SK-N-SH (cell line): ENCODE results near the gene WT1. TPM values are rescaled to one million over a fixed set of nuclear protein-coding genes. Genes with fewer than 3 reads are reported as not detected.
A peak's percentile ranks its signal among the peaks of the same experiment; 100 is the strongest.

Source experiments
- CTCF ChIA-PET: fragments of 300-600, 350-600 bp; formaldehyde crosslinking; extraction: SDS; loops from one replicate; lab custom pipeline; 2021; lab: Yijun Ruan, JAX
- POLR2A ChIA-PET: fragments of 350-600 bp; sonication (Branson Sonifier 250); formaldehyde crosslinking; extraction: SDS; loops from one replicate; lab custom pipeline; 2020; ENCODE audit warnings: antibody characterized with exemption, inconsistent platforms; lab: Yijun Ruan, JAX
- DNase-seq: peaks from one replicate; pipeline ENCODE4 v3.0.0; 2012
- H2AFZ ChIP-seq: fragments of 200-600 bp; sonication (generic); 2 replicates; pipeline ENCODE4 v1.8.1; 2016; ENCODE audit warnings: antibody characterized with exemption, mild to moderate bottlenecking, low read depth
- H3F3A ChIP-seq: fragments of 200-600 bp; sonication (generic); replicated peaks from 2 replicates; pipeline ENCODE3; 2016; ENCODE audit warnings: antibody characterized with exemption, mild to moderate bottlenecking; ENCODE audit not compliant: insufficient read depth
- H3K27ac ChIP-seq, 2 experiments: fragments of 200-500 bp in 1 of 2; fragments of 200-600 bp in 1 of 2; sonication (Bioruptor generic) in 1 of 2; sonication (generic), shearing (Covaris generic) in 1 of 2; 2 replicates each; pipeline versions ENCODE4 v1.5.1 to v1.6.1; 2014 to 2016; ENCODE audit warnings: low read depth in 2 of 2, inconsistent platforms in 1 of 2, low read length in 1 of 2, mild to moderate bottlenecking in 1 of 2, mixed read lengths in 1 of 2
- H3K27me3 ChIP-seq: fragments of 200-600 bp; sonication (generic), shearing (Covaris generic); 2 replicates; pipeline ENCODE4 v1.6.1; 2016; ENCODE audit warnings: mixed run types; ENCODE audit not compliant: insufficient read depth
- H3K36me3 ChIP-seq, 2 experiments: fragments of 200-500 bp in 1 of 2; fragments of 200-600 bp in 1 of 2; sonication (Bioruptor generic) in 1 of 2; sonication (generic) in 1 of 2; replicated peaks in 1 of 2; 2 replicates each; pipeline versions ENCODE3 to v1.5.1; 2014 to 2016; ENCODE audit warnings: low read length in 1 of 2, mild to moderate bottlenecking in 1 of 2; ENCODE audit not compliant: insufficient read depth in 2 of 2, control insufficient read depth in 1 of 2
- H3K4me1 ChIP-seq, 2 experiments: fragments of 200-500 bp in 1 of 2; fragments of 200-600 bp in 1 of 2; sonication (Bioruptor generic) in 1 of 2; sonication (generic), shearing (Covaris generic) in 1 of 2; 2 replicates each; pipeline versions ENCODE4 v1.5.1 to v1.6.1; 2014 to 2016; ENCODE audit warnings: low read depth in 1 of 2, low read length in 1 of 2, mixed run types in 1 of 2; ENCODE audit not compliant: insufficient read depth in 2 of 2, control insufficient read depth in 1 of 2
- H3K4me2 ChIP-seq: fragments of 200-600 bp; sonication (generic), shearing (Covaris generic); 2 replicates; pipeline ENCODE4 v1.6.1; 2017; ENCODE audit warnings: mixed run types
- H3K4me3 ChIP-seq, 2 experiments: fragments of 200-500 bp in 1 of 2; fragments of 200-600 bp in 1 of 2; sonication (Bioruptor generic) in 1 of 2; sonication (generic), shearing (Covaris generic) in 1 of 2; 2 replicates each; pipeline versions ENCODE4 v1.5.1 to v1.8.1; 2014 to 2016; ENCODE audit warnings: low read depth in 2 of 2, inconsistent platforms in 1 of 2, low read length in 1 of 2, mild to moderate bottlenecking in 1 of 2, mixed read lengths in 1 of 2, moderate library complexity in 1 of 2
- H3K79me2 ChIP-seq: fragments of 200-600 bp; sonication (generic); 2 replicates; pipeline ENCODE4 v1.8.1; 2017; ENCODE audit warnings: mild to moderate bottlenecking; ENCODE audit not compliant: insufficient read depth
- H3K9ac ChIP-seq: fragments of 200-600 bp; sonication (generic); 2 replicates; pipeline ENCODE4 v1.6.1; 2017; ENCODE audit warnings: mixed run types
- H3K9me2 ChIP-seq: fragments of 200-600 bp; sonication (generic); 2 replicates; pipeline ENCODE4 v1.6.1; 2017; ENCODE audit warnings: mixed run types
- H3K9me3 ChIP-seq: fragments of 200-600 bp; sonication (generic); 2 replicates; pipeline ENCODE4 v1.6.1; 2017; ENCODE audit warnings: mixed run types, mild to moderate bottlenecking, moderate library complexity
- H4K20me1 ChIP-seq: fragments of 200-600 bp; sonication (generic); 2 replicates; pipeline ENCODE4 v1.6.1; 2017; ENCODE audit warnings: mild to moderate bottlenecking, mixed run types; ENCODE audit not compliant: insufficient read depth
- CTCF ChIP-seq: fragments of 200-600 bp; sonication (generic); IDR thresholded peaks from 2 replicates; pipeline ENCODE4 v1.6.1; 2017; ENCODE audit warnings: antibody characterized with exemption, mild to moderate bottlenecking, moderate library complexity
- EZH2phosphoT487 ChIP-seq: fragments of 200-600 bp; sonication (generic); IDR thresholded peaks from 2 replicates; pipeline ENCODE4 v1.6.1; 2017; ENCODE audit warnings: low read depth, mixed run types, mild to moderate bottlenecking, antibody characterized with exemption, moderate library complexity, borderline replicate concordance
- FOXJ3 ChIP-seq: sonication (generic); formaldehyde crosslinking; IDR thresholded peaks from 2 replicates; pipeline ENCODE4 v1.5.1; 2020; ENCODE audit warnings: mild to moderate bottlenecking, missing genetic modification reagents
- IRF3 ChIP-seq: fragments of 150-350 bp; IDR thresholded peaks from 2 replicates; pipeline ENCODE4 v1.6.1; 2016; ENCODE audit warnings: mild to moderate bottlenecking, low read depth, low read length
- SIN3A ChIP-seq: IDR thresholded peaks from 2 replicates; pipeline ENCODE4 v1.6.1; 2012; ENCODE audit warnings: low read depth, mild to moderate bottlenecking, low read length, moderate library complexity, borderline replicate concordance
- TCF12 ChIP-seq: IDR thresholded peaks from 2 replicates; pipeline ENCODE4 v1.4.0; 2012
- WGBS: methylation state at CpG from one replicate; pipeline ENCODE4 v1.1.6; 2017; ENCODE audit warnings: low lambda C conversion rate; 5-methylcytosine and 5-hydroxymethylcytosine counted together
- polyA plus RNA-seq, 3 experiments: library from polyadenylated mRNA; depleted of rRNA; stranded (reverse); fragments of >200 nt; gene quantifications; 2 replicates each; pipeline ENCODE4 v1.2.3, GENCODE V29; 2012

WT1 gene
- polyA plus RNA-seq, 1 of the 3 experiments (the other 2 are of a cell fraction) = 0.49 TPM

- no peak overlapping the region for H3K27ac ChIP-seq
- no peak for TF ChIP-seq IRF3
- TF ChIP-seq, all 33 proteins: peak for 0
- no peaks in the 10 kb centered on the region for H3K79me2 ChIP-seq
- peak; percentile 17 for DNase-seq
- H3K27me3 ChIP-seq = peaks cover 95% of the 10 kb centered on the region
- ChIA-PET CTCF (no interaction called here), POLR2A (no interaction called here)
- H3K9me2 ChIP-seq = no peaks in the 10 kb centered on the region
- peaks cover 8% of the 10 kb centered on the region; the same call in 1 of the 2 replicates for H4K20me1 ChIP-seq
- no peak overlapping the region for H3K4me3 ChIP-seq
- WGBS = 37% methylated on average over 39 of the region's 42 CpGs
- H3K9me3 ChIP-seq = no peaks in the 10 kb centered on the region
- peaks cover 0 to 9% of the 10 kb centered on the region in 2 experiments; a peak in 1 of 4 replicates for H3K4me1 ChIP-seq
- no peaks in the 10 kb centered on the region for H3K36me3 ChIP-seq
- H3K4me2 ChIP-seq = no peak overlapping the region
- H3F3A ChIP-seq = no peaks in the 10 kb centered on the region
- H2AFZ ChIP-seq = no peak overlapping the region
- H3K9ac ChIP-seq = no peak overlapping the region
Measured at GRCh38 chr11:32436751-32437494, 1.6 kb upstream of the WT1 start.

- no peak overlapping the region for H3K4me2 ChIP-seq
Measured at GRCh38 chr11:32435942-32436750, 807 bp upstream of the WT1 start.

More at GRCh38 chr11:32435942-32436750, 807 bp upstream of the WT1 start:
- ChIA-PET CTCF (no interaction called here), POLR2A (no interaction called here)
- no peak overlapping the region for H3K27ac ChIP-seq
- H3K4me3 ChIP-seq = no peak overlapping the region
- no peaks in the 10 kb centered on the region for H3F3A ChIP-seq
- no peak overlapping the region for H2AFZ ChIP-seq
- H3K9me2 ChIP-seq = no peaks in the 10 kb centered on the region
- 14% methylated on average over 34 of the region's 42 CpGs for WGBS
- H3K9ac ChIP-seq = no peak overlapping the region
- peaks cover 95% of the 10 kb centered on the region for H3K27me3 ChIP-seq
- DNase-seq = peak; percentile 23
- H3K4me1 ChIP-seq = peaks cover 0 to 9% of the 10 kb centered on the region in 2 experiments; a peak in 1 of 4 replicates
- peaks cover 8% of the 10 kb centered on the region; the same call in 1 of the 2 replicates for H4K20me1 ChIP-seq
- no peaks in the 10 kb centered on the region for H3K79me2 ChIP-seq
- TF ChIP-seq FOXJ3 (CRISPR knock-in tag) = no peak
- no peak for TF ChIP-seq EZH2phosphoT487
- no peak for TF ChIP-seq TCF12
- no peak for TF ChIP-seq IRF3
- TF ChIP-seq CTCF = no peak
- TF ChIP-seq SIN3A = no peak
- TF ChIP-seq, all 33 proteins: peak for 0
- no peaks in the 10 kb centered on the region for H3K36me3 ChIP-seq
- no peaks in the 10 kb centered on the region for H3K9me3 ChIP-seq
